SIG-M5 (cell line): ENCODE measurements around the gene MT1HL1.
"Not testable (repeated sequence)": the region's sequence is repeated elsewhere in the genome, so short reads cannot be mapped to it uniquely, and the experiment has no call there.

Experiments
- DNase-seq: peaks from one replicate; lab custom pipeline; 2025; lab: John Stamatoyannopoulos, UW

The MT1HL1 gene

GRCh38 chr1:236978740-236979139 is 25.5 kb downstream of the MT1HL1 start:
- DNase-seq, result no peak

- DNase-seq, result no peak
These were observed 28.8 kb downstream of the MT1HL1 start for GRCh38 chr1:236975461-236975860.

GRCh38 chr1:236974025-236974424 is 30.2 kb downstream of the MT1HL1 start:
- DNase-seq, result not testable (repeated sequence)

GRCh38 chr1:236966636-236967035 is 37.6 kb downstream of the MT1HL1 start:
- DNase-seq, result no peak

GRCh38 chr1:236963920-236964319 is 40.3 kb downstream of the MT1HL1 start:
- DNase-seq, result no peak

- DNase-seq, result no peak
These were observed 45.1 kb downstream of the MT1HL1 start for GRCh38 chr1:236959112-236959511.

- DNase-seq, result no peak
These were observed 47.0 kb downstream of the MT1HL1 start for GRCh38 chr1:236957235-236957634.
